Kidney epithelial cell (primary cell): ENCODE measurements around the gene TCERG1. TPM values are rescaled to one million over a fixed set of nuclear protein-coding genes. Genes with fewer than 3 reads are reported as not detected.

ENCODE experiments used
- DNase-seq: peaks from one replicate; pipeline ENCODE4 v3.0.0-alpha.2; 2010; ENCODE audit warnings: low read depth
- H3K27me3 ChIP-seq: 2 replicates; pipeline ENCODE4 v1.6.0; 2011; ENCODE audit warnings: low read length; ENCODE audit not compliant: control insufficient read depth, insufficient read depth
- H3K36me3 ChIP-seq: 2 replicates; pipeline ENCODE4 v1.5.1; 2011; ENCODE audit warnings: low read length; ENCODE audit not compliant: control insufficient read depth, insufficient read depth
- H3K4me3 ChIP-seq: 2 replicates; pipeline ENCODE4 v1.5.1; 2011; ENCODE audit warnings: low read depth, mild to moderate bottlenecking, control low read depth, low read length
- CTCF ChIP-seq: IDR thresholded peaks from 2 replicates; pipeline ENCODE4 v1.5.1; 2011; ENCODE audit warnings: mild to moderate bottlenecking, moderate library complexity, low read length, control low read depth, inconsistent platforms; ENCODE audit not compliant: insufficient read depth, poor library complexity, severe bottlenecking
- total RNA-seq: library from RNA; depleted of rRNA; stranded (reverse); fragments of >200 nt; gene quantifications from 2 replicates; pipeline ENCODE4 v1.2.3, GENCODE V29; 2015

TCERG1 gene
- total RNA-seq, 1 donor from 2014 or later, result 50.1 TPM

GRCh38 chr5:146533260-146533857 lies 86.2 kb downstream of the TCERG1 start:
- DNase-seq, result peak; percentile 14
- Histone ChIP-seq H3K4me3 (no peak overlapping the region), H3K27me3 (no peaks in the 10 kb centered on the region), H3K36me3 (no peaks in the 10 kb centered on the region)
- peak; percentile 83 for TF ChIP-seq CTCF

- Histone ChIP-seq H3K27me3 (no peaks in the 10 kb centered on the region), H3K36me3 (no peaks in the 10 kb centered on the region), H3K4me3 (no peak overlapping the region)
- no peak for TF ChIP-seq CTCF
- DNase-seq, result no peak
These were observed 86.7 kb downstream of the TCERG1 start for GRCh38 chr5:146533882-146534281.

- DNase-seq, result no peak
- TF ChIP-seq CTCF, result no peak
- Histone ChIP-seq H3K4me3 (no peak overlapping the region), H3K36me3 (no peaks in the 10 kb centered on the region), H3K27me3 (no peaks in the 10 kb centered on the region)
These were observed 91.3 kb downstream of the TCERG1 start for GRCh38 chr5:146538432-146538831.

GRCh38 chr5:146539973-146540372 lies 92.8 kb downstream of the TCERG1 start:
- TF ChIP-seq CTCF, result no peak
- Histone ChIP-seq H3K27me3 (no peaks in the 10 kb centered on the region), H3K4me3 (no peak overlapping the region), H3K36me3 (no peaks in the 10 kb centered on the region)
- no peak for DNase-seq

GRCh38 chr5:146540414-146540813 lies 93.3 kb downstream of the TCERG1 start:
- Histone ChIP-seq H3K4me3 (no peak overlapping the region), H3K27me3 (no peaks in the 10 kb centered on the region), H3K36me3 (no peaks in the 10 kb centered on the region)
- no peak for TF ChIP-seq CTCF
- no peak for DNase-seq
